GM12878 (cell line): ENCODE results near the gene ADAMTSL2. TPM values are rescaled to one million over a fixed set of nuclear protein-coding genes. Genes with fewer than 3 reads are reported as not detected.

Experiments used
- ATAC-seq: fragments of 200-7000 bp; cut with Tn5 transposase; 3 replicates; pipeline ENCODE4 v1.9.1; 2020; ENCODE audit warnings: mild to moderate bottlenecking, moderate library complexity
- BruUV-seq: library from RNA; stranded (reverse); fragments of 400-500 nt; replicated peaks from 2 replicates; lab custom pipeline; 2021; lab: Mats Ljungman, UMichigan
- CTCF ChIA-PET: fragments of 300-600 bp; sonication (Branson Sonifier 250); formaldehyde crosslinking; extraction: SDS; loops from one replicate; lab custom pipeline; 2021; ENCODE audit warnings: inconsistent platforms; lab: Yijun Ruan, JAX
- POLR2A ChIA-PET: fragments of 350-600 bp; formaldehyde crosslinking; extraction: SDS; loops from one replicate; lab custom pipeline; 2021; ENCODE audit warnings: inconsistent platforms; lab: Charles Lee
- RAD21 ChIA-PET: fragments of 300-600 bp; sonication (Branson Sonifier 250); formaldehyde crosslinking; loops from one replicate; lab custom pipeline; 2023; ENCODE audit warnings: antibody characterized with exemption; ENCODE audit not compliant: unreplicated experiment; lab: Charles Lee
- SMC1A ChIA-PET: fragments of 300-600 bp; sonication (Branson Sonifier 250); formaldehyde crosslinking; loops from one replicate; lab custom pipeline; 2023; ENCODE audit not compliant: unreplicated experiment, uncharacterized antibody; lab: Charles Lee
- DNase-seq: peaks from one replicate; pipeline ENCODE4 v3.0.0-alpha.2; 2011; ENCODE audit warnings: low read depth, low spot score
- FAIRE-seq: peaks from 3 replicates; lab custom pipeline; 2011; peaks lifted over from hg19 to GRCh38; lab: Jason Lieb, UNC
- H2AFZ ChIP-seq: 2 replicates; pipeline ENCODE4 v1.6.0; 2011; ENCODE audit warnings: low read depth, low read length, control low read depth; ENCODE audit not compliant: control insufficient read depth
- H3K27ac ChIP-seq: 2 replicates; pipeline ENCODE4 v1.5.1; 2011; ENCODE audit warnings: control low read depth; ENCODE audit not compliant: control insufficient read depth, insufficient read depth
- H3K27me3 ChIP-seq, 2 experiments: replicated peaks in 1 of 2; 2 replicates each; pipeline versions ENCODE4 v1.6.0 to v1.6.1; 2011; ENCODE audit warnings: low read length in 1 of 2; ENCODE audit not compliant: control insufficient read depth in 2 of 2, insufficient read depth in 2 of 2
- H3K36me3 ChIP-seq, 2 experiments: 2 replicates each; pipeline ENCODE4 v1.5.1; 2011; ENCODE audit warnings: low read length in 1 of 2; ENCODE audit not compliant: control insufficient read depth in 2 of 2, insufficient read depth in 2 of 2
- H3K4me1 ChIP-seq: 2 replicates; pipeline ENCODE4 v1.6.1; 2011; ENCODE audit warnings: mild to moderate bottlenecking, low read length, moderate library complexity, mixed read lengths; ENCODE audit not compliant: control insufficient read depth, insufficient read depth
- H3K4me2 ChIP-seq: 2 replicates; pipeline ENCODE4 v1.6.0; 2011; ENCODE audit warnings: control low read depth; ENCODE audit not compliant: control insufficient read depth, insufficient read depth
- H3K4me3 ChIP-seq: fragments of 200-600 bp; sonication (generic); 2 replicates; pipeline ENCODE4 v1.5.1; 2016
- H3K79me2 ChIP-seq: 2 replicates; pipeline ENCODE4 v1.6.0; 2011; ENCODE audit warnings: low read length; ENCODE audit not compliant: control insufficient read depth, insufficient read depth
- H3K9ac ChIP-seq: 2 replicates; pipeline ENCODE4 v1.8.0; 2011; ENCODE audit warnings: low read length, control low read depth, mixed read lengths; ENCODE audit not compliant: control insufficient read depth, insufficient read depth
- H3K9me3 ChIP-seq: replicated peaks from 3 replicates; pipeline ENCODE4 v1.5.1; 2011; ENCODE audit warnings: mild to moderate bottlenecking, low read length; ENCODE audit not compliant: control insufficient read depth, insufficient read depth
- H4K20me1 ChIP-seq: 2 replicates; pipeline ENCODE4 v1.6.0; 2011; ENCODE audit not compliant: control insufficient read depth, insufficient read depth
- IRF3 ChIP-seq: fragments of 450-650 bp; IDR thresholded peaks from 2 replicates; pipeline ENCODE4 v1.6.1; 2014; ENCODE audit warnings: mild to moderate bottlenecking
- NKRF ChIP-seq: fragments of 450-650 bp; conservative IDR thresholded peaks from 2 replicates; pipeline ENCODE4 v1.6.1; 2017; ENCODE audit warnings: mild to moderate bottlenecking, moderate library complexity
- POLR2A ChIP-seq: IDR thresholded peaks from 2 replicates; pipeline ENCODE4 v1.6.1; 2011; ENCODE audit warnings: low read depth, mild to moderate bottlenecking, low read length
- RCOR1 ChIP-seq: conservative IDR thresholded peaks from 2 replicates; pipeline ENCODE4 v1.6.1; 2012; ENCODE audit warnings: low read depth, low read length, improper control_type of control experiment
- ZSCAN29 ChIP-seq: fragments of 450-650 bp; IDR thresholded peaks from 2 replicates; pipeline ENCODE4 v1.6.1; 2017; ENCODE audit warnings: mild to moderate bottlenecking, moderate library complexity
- WGBS: methylation state at CpG from one replicate; pipeline ENCODE4 v1.1.6; 2016; ENCODE audit warnings: low lambda C conversion rate; ENCODE audit not compliant: insufficient replicate concordance, insufficient coverage; ENCODE audit errors: missing lambda C conversion rate; 5-methylcytosine and 5-hydroxymethylcytosine counted together
- in situ Hi-C: fragments of 300-500 bp; cut with MboI; formaldehyde crosslinking; loops from 9 replicates; pipeline ENCODE4 v1.14.3; 2018; ENCODE audit warnings: mixed read lengths
- intact Hi-C: fragments of 100-400 bp; cut with micrococcal nuclease; formaldehyde crosslinking; loops from one replicate; pipeline ENCODE4 v1.14.2; 2022; ENCODE audit not compliant: unreplicated experiment
- polyA plus RNA-seq, 11 experiments: library from polyadenylated mRNA; depleted of rRNA in 4 of 11; unstranded in 6 of 11; stranded (reverse) in 5 of 11; fragments of >200 nt; fragmentation: Nextera tagmentation in 4 of 11; fragmentation: Illumina TruSeq in 1 of 11; extraction: Ambion mirVana in 4 of 11; extraction: Trizol in 1 of 11; gene quantifications; 1 replicate in 1 of 11; 2 replicates in 10 of 11; pipeline versions ENCODE4 v1.2.1 to v1.2.3, GENCODE V29; 2011 to 2016; ENCODE audit warnings: inconsistent platforms in 2 of 11, missing spikeins in 2 of 11, low read depth in 1 of 11
- total RNA-seq, 4 experiments: library from RNA; depleted of rRNA in 3 of 4; stranded (reverse); fragments of >200 nt in 3 of 4; fragmentation: Illumina TruSeq in 1 of 4; extraction: Trizol in 1 of 4; gene quantifications; 2 replicates each; pipeline versions ENCODE4 v1.2.1 to v1.2.3, GENCODE V29; 2013 to 2021

Gene ADAMTSL2
- total and polyA plus RNA-seq, 10 of the 15 experiments (the other 5 are each of a cell fraction or from before 2014, with no cell fraction given) = 0.07 TPM; not detected in 9

- no peaks in the 10 kb centered on the region for H3K79me2 ChIP-seq
- POLR2A ChIA-PET = interaction anchor here (0.9 kb wide), 1 partner anchor 102 kb away, joined by 3 read pairs; no protein-coding TSS in a partner anchor
- H3K4me2 ChIP-seq = no peak overlapping the region
- RAD21 ChIA-PET = no interaction called here
- H4K20me1 ChIP-seq = no peaks in the 10 kb centered on the region
- CTCF ChIA-PET = interaction anchor here (0.8 kb wide), 1 partner anchor 148 kb away, joined by 5 read pairs; no protein-coding TSS in a partner anchor
- ATAC-seq = no peak
- no peak overlapping the region for H3K9ac ChIP-seq
- H3K4me3 ChIP-seq = no peak overlapping the region
- no peak for TF ChIP-seq IRF3
- no peak for TF ChIP-seq RCOR1
- no peak for TF ChIP-seq ZSCAN29
- no peak for TF ChIP-seq POLR2A
- no peak for TF ChIP-seq NKRF
- TF ChIP-seq, all 136 proteins: peak for 0
- in situ Hi-C loops (no loop called here), intact Hi-C loops (no loop called here)
- H3K27ac ChIP-seq = no peak overlapping the region
- no peak for FAIRE-seq
- SMC1A ChIA-PET = no interaction called here
- 52% methylated on average over 2 of the region's 2 CpGs for WGBS
- no peaks in the 10 kb centered on the region for H3K4me1 ChIP-seq
- no TSS peak for BruUV-seq
- no peak for DNase-seq
- no peaks in the 10 kb centered on the region; the same call in 1 of the 3 replicates for H3K9me3 ChIP-seq
- no peak overlapping the region for H2AFZ ChIP-seq
- H3K27me3 ChIP-seq = no peaks in the 10 kb centered on the region
- no peaks in the 10 kb centered on the region for H3K36me3 ChIP-seq
These were observed 59.8 kb downstream of the ADAMTSL2 start for GRCh38 chr9:133594310-133594709.
